ENCODE data around the gene LCT.

The LCT gene

GRCh38 chr2:135744760-135745314 lies 92.1 kb downstream of the LCT start:
- peak in 1 of 2 donors; percentile 17 for DNase-seq (ENCODE audit: low read depth in 1 of 2, low spot score in 1 of 2)

DNA sequence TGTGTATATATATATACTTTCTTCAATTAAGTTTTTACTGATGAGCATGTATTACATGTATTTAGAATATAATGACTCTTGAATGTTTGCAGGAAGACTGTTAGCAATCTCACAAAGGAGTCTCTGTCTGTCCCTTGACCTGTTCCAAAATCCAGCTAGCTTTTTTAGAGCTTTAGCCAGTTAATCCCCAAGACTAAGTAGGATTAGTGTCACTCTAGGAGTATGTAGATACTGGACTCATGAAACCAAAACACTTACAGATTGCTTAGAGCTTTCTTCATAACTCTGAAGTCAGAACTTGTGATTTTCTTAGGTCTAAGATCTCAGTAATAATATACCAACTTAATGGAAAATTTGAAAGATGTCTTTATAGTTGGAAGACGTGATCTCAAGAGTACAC lies 93.1 kb downstream of the LCT start:
- DNase-seq (ENCODE audit: low read depth in 1 of 2, low spot score in 1 of 2), result no peak

DNA sequence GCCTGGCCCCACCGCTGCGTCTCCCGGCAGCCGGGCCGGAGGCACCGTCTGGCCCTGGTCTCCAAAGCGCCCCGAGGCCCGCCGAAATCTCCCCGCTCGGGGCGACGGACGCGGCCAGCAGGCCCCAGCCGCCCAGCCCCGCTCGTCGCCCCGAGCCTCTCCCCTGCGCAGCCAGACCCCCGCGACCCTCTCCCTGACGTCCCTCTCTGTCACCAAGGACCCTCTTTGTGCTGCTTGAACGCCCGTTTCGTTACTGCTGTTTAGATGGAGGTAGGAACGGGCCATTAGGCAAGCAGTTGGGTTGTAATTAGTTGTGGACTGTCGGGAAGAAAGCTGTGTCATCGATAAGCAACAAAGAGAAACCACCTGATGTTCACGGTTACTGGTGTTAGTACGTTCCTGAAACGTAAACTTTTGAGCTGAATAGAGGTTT lies 94.6 kb downstream of the LCT start:
- peak; percentile 21 to 33 for DNase-seq (ENCODE audit: low read depth in 1 of 2, low spot score in 1 of 2)

DNA sequence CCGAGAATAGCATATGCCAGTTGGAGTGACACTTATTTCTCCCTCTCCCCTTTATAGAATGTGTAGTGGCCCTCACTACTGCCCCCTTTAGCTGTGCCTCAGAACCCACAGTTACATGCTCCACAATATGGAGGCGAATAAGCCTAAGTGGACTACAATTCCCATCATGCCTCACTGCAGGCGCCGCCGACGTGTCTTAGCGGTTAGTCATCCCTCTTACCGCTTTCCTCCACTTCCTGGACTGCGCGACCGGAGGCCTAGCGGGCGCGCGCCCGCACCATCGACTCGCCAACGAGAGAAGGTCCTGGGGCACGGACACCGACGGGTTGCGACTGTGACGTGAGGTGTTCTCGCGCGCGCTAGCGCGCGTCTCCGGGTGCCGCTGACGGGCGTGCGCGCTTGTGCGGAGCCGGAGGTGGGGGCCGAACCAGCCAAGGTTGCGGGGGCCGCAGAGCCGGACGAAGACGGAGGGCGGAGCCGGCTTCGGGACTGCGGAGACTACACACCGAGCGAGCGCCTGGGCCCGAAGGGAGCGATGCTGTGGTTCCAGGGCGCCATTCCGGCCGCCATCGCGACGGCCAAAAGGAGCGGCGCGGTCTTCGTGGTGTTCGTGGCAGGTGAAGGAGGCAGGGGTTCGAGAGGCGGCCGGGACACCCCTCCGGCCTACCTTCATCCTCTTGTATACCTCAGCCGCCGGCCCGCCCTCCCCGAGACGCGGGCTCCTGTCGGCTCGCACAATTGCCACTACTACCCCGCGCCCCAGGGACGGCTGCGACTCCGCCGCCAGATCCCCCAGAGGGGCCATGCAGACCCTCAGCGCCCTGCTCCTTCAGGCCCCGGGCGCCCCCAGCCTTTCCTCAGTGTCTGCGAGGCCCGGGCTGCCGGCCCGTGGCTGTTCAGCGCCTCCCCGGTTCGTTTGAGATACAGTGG lies 95.3 kb downstream of the LCT start, which contains the start of gene UBXN4:
TSS of gene UBXN4 (plus strand) at position 461 of the 930 bp plus-strand sequence. CDS start at position 536, 75 bp downstream.
- peak; percentile 89 to 94 for DNase-seq (ENCODE audit: low read depth in 1 of 2, low spot score in 1 of 2)

DNA sequence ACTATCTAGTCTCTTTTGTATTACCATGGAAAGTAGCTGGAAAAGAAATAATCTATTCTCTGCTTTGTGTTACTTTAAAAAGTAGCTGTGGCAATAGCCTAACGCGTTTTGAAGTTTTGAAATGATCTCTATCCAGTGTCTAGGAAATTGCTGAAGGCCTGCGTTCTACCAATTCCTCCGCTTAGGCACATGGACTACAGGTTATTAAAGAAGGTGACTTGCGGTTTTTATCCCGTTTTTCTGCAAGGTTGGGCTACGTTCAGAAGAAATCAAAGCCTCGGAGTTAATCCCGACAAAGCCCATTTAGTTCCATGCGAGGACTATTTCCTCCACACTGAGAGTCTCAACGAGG lies 96.0 kb downstream of the LCT start:
- no peak for DNase-seq (ENCODE audit: low read depth in 1 of 2, low spot score in 1 of 2)

DNA sequence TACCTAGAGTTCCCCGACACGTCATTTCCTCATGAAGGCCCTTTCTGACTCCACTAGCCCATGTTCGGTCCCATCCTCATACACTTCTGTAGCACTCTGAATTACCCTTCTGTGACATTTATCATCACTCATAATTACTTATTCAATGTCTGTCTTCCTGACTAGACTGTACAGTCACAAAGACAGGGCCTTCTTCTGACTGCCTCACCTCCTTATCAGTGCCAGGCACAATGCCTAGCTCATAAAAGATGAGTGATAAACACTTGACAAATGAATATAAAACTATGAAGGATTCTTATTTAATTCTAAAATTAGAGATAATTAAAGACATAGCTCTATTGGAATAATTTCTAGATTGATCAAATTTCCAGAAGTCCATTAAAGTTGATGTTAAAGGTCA lies 96.8 kb downstream of the LCT start:
- DNase-seq (ENCODE audit: low read depth in 1 of 2, low spot score in 1 of 2), result no peak
